Measurements from ENCODE around the gene AIP.

The AIP gene

GRCh38 chr11:67482827-67483798 is at the start of gene AIP:
AIP (plus strand) TSS chr11:67483026; CDS start chr11:67483159, 133 bp downstream.
- DNase-seq (ENCODE audit: low read depth in 2 of 2) = peak; percentile 96

- no peak for DNase-seq (ENCODE audit: low read depth in 2 of 2)
Measured at GRCh38 chr11:67433536-67434394, 49.1 kb upstream of the AIP start.

- no peak for DNase-seq (ENCODE audit: low read depth in 2 of 2)
Measured at GRCh38 chr11:67434395-67434881, 48.4 kb upstream of the AIP start.

- no peak for DNase-seq (ENCODE audit: low read depth in 2 of 2)
Measured at GRCh38 chr11:67435031-67435726, 47.6 kb upstream of the AIP start.

- no peak for DNase-seq (ENCODE audit: low read depth in 2 of 2)
Measured at GRCh38 chr11:67435727-67436458, 46.9 kb upstream of the AIP start.

GRCh38 chr11:67436459-67437081 is 46.3 kb upstream of the AIP start:
- DNase-seq (ENCODE audit: low read depth in 2 of 2) = no peak

- no peak for DNase-seq (ENCODE audit: low read depth in 2 of 2)
Measured at GRCh38 chr11:67437082-67437808, 45.6 kb upstream of the AIP start, which contains the start of gene PTPRCAP. PTPRCAP (minus strand) TSS chr11:67437682; CDS start chr11:67437619, 63 bp downstream.

GRCh38 chr11:67437809-67438157 is 45.0 kb upstream of the AIP start:
- no peak for DNase-seq (ENCODE audit: low read depth in 2 of 2)

GRCh38 chr11:67438158-67438902 is 44.5 kb upstream of the AIP start:
- DNase-seq (ENCODE audit: low read depth in 2 of 2) = no peak

- DNase-seq (ENCODE audit: low read depth in 2 of 2) = no peak
Measured at GRCh38 chr11:67439321-67440228, 43.3 kb upstream of the AIP start.

- DNase-seq (ENCODE audit: low read depth in 2 of 2) = no peak
Measured at GRCh38 chr11:67440229-67441097, 42.4 kb upstream of the AIP start.

- no peak for DNase-seq (ENCODE audit: low read depth in 2 of 2)
Measured at GRCh38 chr11:67441098-67441563, 41.7 kb upstream of the AIP start.

GRCh38 chr11:67441731-67442351 is 41.0 kb upstream of the AIP start:
- DNase-seq (ENCODE audit: low read depth in 2 of 2) = no peak

- no peak for DNase-seq (ENCODE audit: low read depth in 2 of 2)
Measured at GRCh38 chr11:67442504-67443404, 40.1 kb upstream of the AIP start.

GRCh38 chr11:67445515-67445914 is 37.3 kb upstream of the AIP start:
- no peak for DNase-seq (ENCODE audit: low read depth in 2 of 2)

All from fibroblast of skin of left quadriceps (primary cell).